Measurements from ENCODE around the gene GATAD2B.

- TF ChIP-seq, protein P1, sequence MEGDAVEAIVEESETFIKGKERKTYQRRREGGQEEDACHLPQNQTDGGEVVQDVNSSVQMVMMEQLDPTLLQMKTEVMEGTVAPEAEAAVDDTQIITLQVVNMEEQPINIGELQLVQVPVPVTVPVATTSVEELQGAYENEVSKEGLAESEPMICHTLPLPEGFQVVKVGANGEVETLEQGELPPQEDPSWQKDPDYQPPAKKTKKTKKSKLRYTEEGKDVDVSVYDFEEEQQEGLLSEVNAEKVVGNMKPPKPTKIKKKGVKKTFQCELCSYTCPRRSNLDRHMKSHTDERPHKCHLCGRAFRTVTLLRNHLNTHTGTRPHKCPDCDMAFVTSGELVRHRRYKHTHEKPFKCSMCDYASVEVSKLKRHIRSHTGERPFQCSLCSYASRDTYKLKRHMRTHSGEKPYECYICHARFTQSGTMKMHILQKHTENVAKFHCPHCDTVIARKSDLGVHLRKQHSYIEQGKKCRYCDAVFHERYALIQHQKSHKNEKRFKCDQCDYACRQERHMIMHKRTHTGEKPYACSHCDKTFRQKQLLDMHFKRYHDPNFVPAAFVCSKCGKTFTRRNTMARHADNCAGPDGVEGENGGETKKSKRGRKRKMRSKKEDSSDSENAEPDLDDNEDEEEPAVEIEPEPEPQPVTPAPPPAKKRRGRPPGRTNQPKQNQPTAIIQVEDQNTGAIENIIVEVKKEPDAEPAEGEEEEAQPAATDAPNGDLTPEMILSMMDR (IDR thresholded peaks at IDR 0.05; ENCODE audit: low read length) = no peak
- no peak for TF ChIP-seq EZH2 (IDR thresholded peaks at IDR 0.05; ENCODE audit: borderline replicate concordance, low read length)
Observed at GRCh38 chr1:153770797-153771196, 152.0 kb downstream of the GATAD2B start.

Data from OCI-LY1 (cell line).